GM19328 (cell line): ENCODE results near the gene CTU2.

Experiments used
- ATAC-seq: cut with Tn5 transposase; IDR thresholded peaks from one replicate; pipeline ENCODE4 v1.9.1; 2021; ENCODE audit warnings: mild to moderate bottlenecking, moderate library complexity; ENCODE audit not compliant: unreplicated experiment

CTU2 gene

GRCh38 chr16:88713054-88713453, 6.8 kb downstream of the CTU2 start:
- no peak for ATAC-seq

- ATAC-seq, result no peak
Measured at GRCh38 chr16:88713568-88714419, 7.5 kb downstream of the CTU2 start.

- ATAC-seq, result no peak
Measured at GRCh38 chr16:88714420-88715302, 8.4 kb downstream of the CTU2 start.

GRCh38 chr16:88715312-88716190, 9.2 kb downstream of the CTU2 start:
- no peak for ATAC-seq

GRCh38 chr16:88716201-88716600, 9.9 kb downstream of the CTU2 start:
- ATAC-seq, result no peak

GRCh38 chr16:88716601-88717001, 10.3 kb downstream of the CTU2 start:
- no peak for ATAC-seq

- ATAC-seq, result no peak
Measured at GRCh38 chr16:88718178-88718577, 11.9 kb downstream of the CTU2 start.

GRCh38 chr16:88719267-88719932, 13.1 kb downstream of the CTU2 start:
- ATAC-seq, result no peak

- no peak for ATAC-seq
Measured at GRCh38 chr16:88719933-88720296, 13.6 kb downstream of the CTU2 start.

- no peak for ATAC-seq
Measured at GRCh38 chr16:88720396-88720970, 14.2 kb downstream of the CTU2 start.

- no peak for ATAC-seq
Measured at GRCh38 chr16:88721236-88721635, 14.9 kb downstream of the CTU2 start.

- no peak for ATAC-seq
Measured at GRCh38 chr16:88721815-88722755, 15.8 kb downstream of the CTU2 start.

- no peak for ATAC-seq
Measured at GRCh38 chr16:88722784-88723506, 16.6 kb downstream of the CTU2 start.

GRCh38 chr16:88723507-88723887, 17.2 kb downstream of the CTU2 start:
- no peak for ATAC-seq

- ATAC-seq, result no peak
Measured at GRCh38 chr16:88723911-88724310, 17.6 kb downstream of the CTU2 start.

GRCh38 chr16:88724855-88725555, 18.7 kb downstream of the CTU2 start:
- ATAC-seq, result no peak

- no peak for ATAC-seq
Measured at GRCh38 chr16:88725609-88726407, 19.5 kb downstream of the CTU2 start.
